ENCODE measurements around the gene TNS3.

Gene TNS3

GRCh38 chr7:47385536-47386125 lies 196.3 kb downstream of the TNS3 start:
- Mint-ChIP-seq H3K9me3 (no peaks in the 10 kb centered on the region), H3K4me1 (no peaks in the 10 kb centered on the region), H3K27me3 (peaks cover 61% of the 10 kb centered on the region), H3K27ac (no peak overlapping the region), H3K4me3 (no peak overlapping the region)
- no peak for ATAC-seq
- DNase-seq, result no peak

DNA sequence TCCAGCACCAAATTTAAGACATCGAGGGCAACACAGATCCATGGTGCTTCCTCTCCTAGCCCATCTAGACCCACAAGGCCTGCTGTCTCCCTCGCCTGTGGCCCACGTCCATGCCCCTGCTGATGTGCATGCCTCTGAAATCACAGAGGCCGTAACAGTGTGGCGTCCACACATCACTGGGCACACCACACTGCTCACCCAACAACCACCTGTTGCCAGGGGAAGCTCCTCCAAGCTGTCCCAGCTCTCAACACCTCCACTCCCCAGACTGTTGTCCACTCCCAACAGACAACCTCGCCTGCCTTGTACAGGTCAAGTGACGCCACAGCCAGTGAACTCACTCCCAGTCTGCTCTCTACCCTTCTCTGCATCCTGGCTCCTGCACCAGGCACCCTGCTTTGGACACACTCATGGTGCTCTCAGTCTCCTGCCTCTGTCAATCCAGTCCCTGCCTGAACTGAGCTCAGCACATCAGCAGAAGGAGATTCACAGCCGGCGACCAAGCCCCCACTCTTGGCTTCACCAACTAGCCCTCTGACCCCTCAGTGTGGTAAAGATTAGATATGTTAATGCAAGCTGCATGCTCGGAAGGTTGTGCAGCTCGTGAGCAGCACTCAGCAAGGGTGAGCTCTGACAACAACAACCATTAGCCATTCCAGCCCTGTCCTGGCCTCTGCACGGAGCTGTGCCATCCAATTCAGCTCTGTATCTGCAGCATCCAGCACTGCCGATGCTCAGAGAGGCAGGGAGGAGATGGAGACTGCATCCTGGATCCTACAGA lies 197.0 kb downstream of the TNS3 start:
- DNase-seq (no peak), ATAC-seq (no peak)
- Mint-ChIP-seq H3K27ac (no peak overlapping the region), H3K4me3 (no peak overlapping the region), H3K27me3 (peaks cover 65% of the 10 kb centered on the region), H3K4me1 (no peaks in the 10 kb centered on the region), H3K9me3 (no peaks in the 10 kb centered on the region)

- Mint-ChIP-seq H3K27me3 (peaks cover 71% of the 10 kb centered on the region), H3K4me3 (no peak overlapping the region), H3K9me3 (no peaks in the 10 kb centered on the region), H3K4me1 (no peaks in the 10 kb centered on the region), H3K27ac (peak overlapping the region in 1 of 2 donors; percentile 42)
- ATAC-seq (peak; percentile 14), DNase-seq (no peak)
These were observed 198.0 kb downstream of the TNS3 start for GRCh38 chr7:47383696-47384445.

GRCh38 chr7:47383072-47383471 lies 198.8 kb downstream of the TNS3 start:
- no peak overlapping the region for H3K27ac Mint-ChIP-seq
- no peaks in the 10 kb centered on the region for H3K4me1 Mint-ChIP-seq
- ATAC-seq (no peak), DNase-seq (no peak)
- H3K9me3 Mint-ChIP-seq, result no peaks in the 10 kb centered on the region
- no peak overlapping the region for H3K4me3 Mint-ChIP-seq
- peaks cover 76% of the 10 kb centered on the region for H3K27me3 Mint-ChIP-seq

- no peak for DNase-seq
These were observed 199.7 kb downstream of the TNS3 start for GRCh38 chr7:47382200-47382599.

GRCh38 chr7:47381134-47381495 lies 200.8 kb downstream of the TNS3 start:
- Mint-ChIP-seq H3K27me3 (peaks cover 86% of the 10 kb centered on the region), H3K9me3 (no peaks in the 10 kb centered on the region), H3K4me3 (no peak overlapping the region), H3K4me1 (no peaks in the 10 kb centered on the region), H3K27ac (no peak overlapping the region)
- DNase-seq (no peak), ATAC-seq (peak; percentile 22)

More at GRCh38 chr7:47382200-47382599, 199.7 kb downstream of the TNS3 start:
- no peaks in the 10 kb centered on the region for H3K4me1 Mint-ChIP-seq
- no peak overlapping the region for H3K4me3 Mint-ChIP-seq
- no peaks in the 10 kb centered on the region for H3K9me3 Mint-ChIP-seq
- H3K27me3 Mint-ChIP-seq, result peaks cover 85% of the 10 kb centered on the region
- no peak overlapping the region for H3K27ac Mint-ChIP-seq
- no peak for ATAC-seq

- no peaks in the 10 kb centered on the region for H3K4me1 Mint-ChIP-seq
- no peak overlapping the region for H3K4me3 Mint-ChIP-seq
- ATAC-seq, result no peak
- H3K27ac Mint-ChIP-seq, result no peak overlapping the region
- no peaks in the 10 kb centered on the region for H3K9me3 Mint-ChIP-seq
- H3K27me3 Mint-ChIP-seq, result peaks cover 86% of the 10 kb centered on the region
- DNase-seq, result no peak
These were observed 201.4 kb downstream of the TNS3 start for GRCh38 chr7:47380325-47381133.

GRCh38 chr7:47379629-47380324 lies 202.1 kb downstream of the TNS3 start:
- DNase-seq, result no peak
- Mint-ChIP-seq H3K4me3 (no peak overlapping the region), H3K9me3 (no peaks in the 10 kb centered on the region), H3K4me1 (no peaks in the 10 kb centered on the region), H3K27me3 (peaks cover 83% of the 10 kb centered on the region), H3K27ac (no peak overlapping the region)
- ATAC-seq, result no peak

DNA sequence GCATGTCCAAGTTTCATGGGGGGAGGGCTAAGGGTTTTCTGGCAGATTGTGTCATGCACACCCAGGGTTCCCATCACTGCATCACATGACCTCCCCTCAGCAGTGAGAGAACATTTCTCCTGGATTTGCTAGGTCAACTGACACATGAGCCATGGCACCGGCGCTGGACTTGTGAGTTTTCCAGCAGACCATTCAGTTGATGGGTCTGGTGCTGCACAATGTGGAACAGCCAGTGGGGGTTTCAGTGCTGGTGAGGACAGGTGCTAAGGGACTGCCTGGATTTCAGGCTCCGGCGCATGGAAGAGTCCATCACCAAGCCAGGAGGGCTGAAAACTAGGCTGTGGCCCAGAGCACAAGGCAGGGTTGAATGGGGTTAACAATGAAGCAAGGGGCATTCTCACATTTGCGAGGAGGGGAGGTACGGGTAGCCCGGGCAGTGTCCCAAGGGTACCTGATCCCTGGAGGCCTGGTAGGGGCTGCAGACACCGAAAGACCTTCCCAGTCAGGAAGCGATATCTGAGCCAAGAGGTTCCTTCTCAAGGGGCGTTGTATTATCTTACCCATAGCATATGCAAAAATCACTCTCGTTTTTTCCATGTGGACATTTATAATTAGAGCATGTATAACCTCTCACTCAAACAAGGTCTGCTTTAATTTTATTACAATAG lies 203.0 kb downstream of the TNS3 start:
- no peak overlapping the region for H3K27ac Mint-ChIP-seq

GRCh38 chr7:47377741-47378140 lies 204.2 kb downstream of the TNS3 start:
- Mint-ChIP-seq H3K4me1 (no peaks in the 10 kb centered on the region), H3K27ac (no peak overlapping the region), H3K27me3 (peaks cover 80% of the 10 kb centered on the region), H3K4me3 (no peak overlapping the region), H3K9me3 (no peaks in the 10 kb centered on the region)
- DNase-seq, result no peak
- no peak for ATAC-seq

More for the DNA sequence above, 203.0 kb downstream of the TNS3 start:
- Mint-ChIP-seq H3K9me3 (no peaks in the 10 kb centered on the region), H3K4me3 (no peak overlapping the region), H3K4me1 (no peaks in the 10 kb centered on the region), H3K27me3 (peaks cover 73% of the 10 kb centered on the region)
- DNase-seq (no peak), ATAC-seq (no peak)

- ATAC-seq (no peak), DNase-seq (no peak)
- Mint-ChIP-seq H3K9me3 (no peaks in the 10 kb centered on the region), H3K27ac (no peak overlapping the region), H3K27me3 (peaks cover 75% of the 10 kb centered on the region), H3K4me3 (no peak overlapping the region), H3K4me1 (no peaks in the 10 kb centered on the region)
These were observed 204.8 kb downstream of the TNS3 start for GRCh38 chr7:47376991-47377616.

GRCh38 chr7:47375121-47375938 lies 206.6 kb downstream of the TNS3 start:
- no peak for ATAC-seq
- Mint-ChIP-seq H3K4me1 (no peaks in the 10 kb centered on the region), H3K9me3 (no peaks in the 10 kb centered on the region), H3K4me3 (no peak overlapping the region), H3K27me3 (peaks cover 62% of the 10 kb centered on the region), H3K27ac (no peak overlapping the region)
- DNase-seq, result no peak

DNA sequence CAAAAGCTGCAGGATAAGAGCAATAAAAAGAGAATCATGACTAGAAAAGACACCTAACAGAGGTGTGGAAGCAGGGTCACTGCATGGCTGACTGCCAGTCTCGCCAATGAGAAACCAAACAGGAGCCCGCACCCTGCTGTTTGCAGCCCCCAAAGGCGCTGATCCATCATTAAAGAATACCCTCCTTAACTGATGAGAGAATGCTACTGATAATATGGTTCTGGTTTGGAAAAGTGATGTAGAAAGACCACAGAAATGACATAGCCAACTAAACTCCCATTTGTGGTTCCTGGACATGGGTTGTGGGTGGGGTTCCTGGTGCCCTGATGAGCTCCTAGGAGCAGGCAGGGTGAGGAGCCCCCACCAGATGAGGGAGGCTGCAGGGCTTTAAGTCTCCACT lies 207.4 kb downstream of the TNS3 start:
- ATAC-seq, result no peak
- Mint-ChIP-seq H3K27ac (no peak overlapping the region), H3K4me1 (no peaks in the 10 kb centered on the region), H3K4me3 (no peak overlapping the region), H3K27me3 (peaks cover 58% of the 10 kb centered on the region), H3K9me3 (no peaks in the 10 kb centered on the region)
- no peak for DNase-seq

Measured in stimulated activated naive CD8-positive, alpha-beta T cell treated with anti-CD3 and anti-CD28 coated beads, Interleukin-15, amount 100 ng/mL, for 72 hours (primary cell).